Stimulated activated CD8-positive, alpha-beta memory T cell treated with anti-CD3 and anti-CD28 coated beads, Interleukin-12 subunit alpha, Interleukin-12 subunit beta, amount 100 ng/mL, for 24 hours (primary cell): ENCODE measurements around the gene FAM124B.

ENCODE experiments used
- DNase-seq: peaks from one replicate; pipeline ENCODE4 v3.0.0-alpha.2; 2020; ENCODE audit errors: extremely low read depth

Gene FAM124B

GRCh38 chr2:224335991-224336390, 65.9 kb downstream of the FAM124B start:
- DNase-seq, result no peak

DNA sequence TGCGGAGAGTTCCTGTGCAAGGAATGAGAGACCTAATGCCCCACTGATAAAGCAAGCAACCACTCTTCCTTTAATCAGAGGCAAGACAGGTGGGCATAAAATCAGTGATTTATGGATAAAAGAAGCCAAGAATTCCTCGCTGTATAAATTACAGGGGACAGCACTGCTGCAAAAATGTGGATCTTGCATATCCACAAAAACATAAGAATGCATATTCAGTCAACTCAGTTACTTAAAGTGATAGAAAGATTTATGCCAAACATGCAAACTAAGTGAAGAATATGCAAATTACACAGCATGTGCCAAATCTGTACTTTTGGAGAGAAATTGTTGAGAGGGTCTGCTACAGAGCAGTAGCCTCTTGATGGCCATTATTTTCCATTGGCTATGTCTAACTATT, 67.2 kb downstream of the FAM124B start:
- no peak for DNase-seq

DNA sequence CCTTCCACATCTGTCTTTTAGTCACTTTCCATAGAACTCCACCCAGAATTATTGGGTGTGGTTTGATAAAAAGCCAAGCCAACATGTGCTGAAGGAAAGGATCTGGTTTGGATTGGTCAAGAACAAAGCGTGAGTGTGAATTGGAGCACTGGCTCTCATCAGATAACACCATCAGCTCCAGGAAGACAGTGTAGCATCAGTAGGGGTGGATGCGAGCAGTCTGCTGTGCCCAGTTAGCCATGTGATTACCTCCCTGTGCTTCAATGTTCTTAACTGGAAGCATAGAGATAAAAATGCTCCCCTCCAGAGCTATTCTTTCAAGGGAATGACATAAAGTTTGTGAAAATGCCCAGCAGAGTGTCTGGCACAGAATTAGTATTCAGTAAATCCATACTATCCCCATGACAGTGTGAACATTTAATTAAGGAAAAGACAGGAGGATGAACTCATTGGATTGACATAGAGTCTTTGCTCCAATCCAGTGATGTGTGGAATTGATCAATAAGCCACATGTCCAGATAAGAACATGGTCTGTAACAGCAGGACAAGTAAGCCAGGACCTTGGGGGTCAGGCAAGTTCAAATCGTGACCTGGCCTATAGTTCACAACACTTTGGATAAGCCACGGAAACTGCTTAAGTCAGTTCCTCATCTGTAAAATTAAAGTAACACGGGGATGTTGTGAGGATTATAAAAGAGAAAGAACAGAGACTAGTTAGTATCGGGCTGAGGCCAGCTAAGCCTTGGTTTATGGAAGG, 68.0 kb downstream of the FAM124B start:
- DNase-seq, result no peak

DNA sequence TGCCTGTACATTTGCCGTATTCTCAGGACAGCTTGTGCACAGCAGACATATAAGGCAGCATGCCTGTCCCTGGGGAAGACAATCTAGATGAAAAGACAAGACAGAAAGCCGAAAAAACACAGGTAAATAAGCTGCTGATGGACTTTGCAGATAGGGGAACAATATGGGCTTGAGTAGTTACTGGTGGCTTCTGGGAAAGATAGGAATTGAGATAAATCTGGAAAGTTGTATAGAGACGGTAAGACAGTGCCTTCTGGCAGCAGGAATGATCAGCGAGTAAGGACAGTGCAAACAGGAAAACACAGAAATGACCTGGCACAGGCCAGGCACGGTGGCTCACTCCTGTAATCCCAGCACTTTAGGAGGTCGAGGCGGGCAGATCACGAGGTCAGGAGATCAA, 70.2 kb downstream of the FAM124B start:
- no peak for DNase-seq

DNA sequence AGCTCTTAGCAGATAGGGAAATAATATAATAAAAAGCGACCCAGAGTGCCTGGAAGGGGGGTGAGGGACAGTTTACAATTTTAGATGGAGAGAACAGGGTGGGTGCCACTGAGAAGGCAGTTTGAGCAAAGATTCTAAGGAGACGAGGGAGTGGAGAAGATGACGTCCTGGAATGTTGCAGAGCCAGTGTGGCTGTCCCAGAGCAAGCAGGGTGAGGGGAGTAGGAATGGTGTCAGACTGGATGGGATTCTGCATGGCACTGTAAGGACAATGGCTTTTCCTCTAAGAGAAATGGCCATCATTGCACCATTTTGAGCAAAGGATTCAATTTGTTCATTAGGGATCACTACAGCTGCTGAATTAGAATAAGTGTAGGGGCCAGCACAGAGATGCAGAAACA, 73.1 kb downstream of the FAM124B start:
- no peak for DNase-seq
